Hematopoietic multipotent progenitor cell treated with erythropoietin and hydrocortisone succinate and interleukin-3 and kit ligand, for 17 days (in vitro differentiated cells): ENCODE data around the gene AMMECR1L.
"Not testable (repeated sequence)": the region's sequence is repeated elsewhere in the genome, so short reads cannot be mapped to it uniquely, and the experiment has no call there.

ENCODE experiments used
- DNase-seq: peaks from one replicate; pipeline ENCODE4 v3.0.0-alpha.2; 2015; ENCODE audit warnings: low spot score

The AMMECR1L gene

DNA sequence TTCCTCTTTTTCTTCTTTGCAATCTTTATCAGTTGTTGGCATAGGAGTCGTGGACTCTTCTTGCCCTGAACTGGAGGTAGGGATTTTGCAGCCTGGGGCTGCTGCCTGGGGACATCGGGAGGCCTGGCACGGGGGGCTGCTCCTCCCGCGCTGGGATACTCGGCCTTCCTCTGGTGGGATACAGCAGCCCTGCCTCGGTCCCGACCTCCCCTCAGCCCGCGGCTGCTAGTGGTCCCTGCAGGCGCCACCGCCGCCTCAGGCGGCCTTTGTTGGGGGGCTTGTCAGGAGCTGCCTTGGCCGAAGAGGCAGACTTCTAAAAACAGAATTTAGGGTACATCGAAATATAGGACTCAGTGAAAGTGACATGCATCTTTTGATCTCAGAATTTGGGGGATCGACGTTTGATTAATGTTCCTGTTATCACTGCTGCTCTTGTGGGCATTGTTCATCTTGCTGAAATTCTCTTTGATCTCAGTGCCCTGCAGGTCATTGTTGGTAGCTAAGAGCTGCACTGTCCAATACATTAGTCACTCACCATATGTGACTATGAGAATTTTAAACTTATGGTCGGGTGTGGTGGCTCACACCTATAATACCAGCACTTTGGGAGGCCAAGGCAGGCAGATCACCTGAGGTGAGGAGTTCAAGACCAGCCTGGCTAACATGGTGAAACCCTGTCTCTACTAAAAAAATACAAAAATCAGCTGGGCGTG lies 44.1 kb downstream of the AMMECR1L start:
- no peak for DNase-seq

DNA sequence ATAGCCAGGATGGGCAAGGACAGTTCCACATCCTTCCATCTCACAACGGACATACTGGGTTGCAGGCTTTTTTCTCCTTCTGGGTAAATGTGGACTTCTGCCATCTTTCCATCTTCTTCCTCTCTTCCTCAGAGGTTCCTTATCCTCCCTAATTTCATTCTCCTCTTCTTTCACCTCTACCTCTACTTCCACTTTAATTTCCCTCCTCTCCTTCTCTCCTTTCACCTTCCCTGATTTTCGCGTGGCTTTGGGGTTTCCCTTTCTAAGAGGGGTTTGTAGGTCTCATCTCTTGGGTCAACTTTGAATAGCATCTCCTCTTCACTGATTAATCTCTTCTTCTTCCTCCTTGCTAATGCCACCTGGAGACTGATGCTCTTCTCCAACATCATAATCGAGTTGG lies 44.9 kb downstream of the AMMECR1L start:
- DNase-seq = no peak

- no peak for DNase-seq
Measured at GRCh38 chr2:127834951-127835350, 50.8 kb downstream of the AMMECR1L start.

GRCh38 chr2:127829845-127830246 lies 55.9 kb downstream of the AMMECR1L start:
- no peak for DNase-seq

- not testable (repeated sequence) for DNase-seq
Measured at GRCh38 chr2:127826708-127827107, 59.0 kb downstream of the AMMECR1L start.

GRCh38 chr2:127826047-127826446 lies 59.7 kb downstream of the AMMECR1L start:
- DNase-seq = no peak

- no peak for DNase-seq
Measured at GRCh38 chr2:127820080-127820668, 65.6 kb downstream of the AMMECR1L start.

DNA sequence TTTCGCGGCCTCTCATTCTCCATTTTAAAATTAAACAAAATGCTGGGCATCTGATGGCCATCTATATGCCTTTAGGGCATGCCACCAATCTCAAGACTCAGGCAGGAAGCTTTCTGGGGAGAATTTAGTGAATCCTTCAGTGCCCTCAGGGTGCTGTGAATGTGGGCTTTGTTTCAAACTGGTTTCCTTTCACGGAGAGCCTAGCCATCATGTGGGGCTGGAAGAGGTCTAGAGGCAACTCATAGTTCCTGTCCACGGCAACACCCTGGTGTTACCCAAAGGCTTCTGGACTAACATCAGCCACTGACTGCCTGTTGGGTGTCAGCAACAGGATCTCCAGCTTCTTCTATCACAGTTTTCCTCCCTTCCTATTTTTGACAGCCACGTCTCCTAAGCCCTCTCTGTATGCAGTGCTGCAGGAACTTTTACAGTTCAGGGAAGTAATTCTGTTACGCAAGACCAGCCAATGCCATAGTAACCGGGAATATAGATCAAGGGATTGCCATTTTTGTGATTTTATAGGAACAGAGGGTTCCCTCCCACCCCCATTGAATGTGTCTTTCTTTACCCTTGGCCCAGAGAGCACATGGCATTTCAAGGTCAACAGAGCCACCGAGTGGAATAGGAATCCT lies 66.8 kb downstream of the AMMECR1L start:
- no peak for DNase-seq

DNA sequence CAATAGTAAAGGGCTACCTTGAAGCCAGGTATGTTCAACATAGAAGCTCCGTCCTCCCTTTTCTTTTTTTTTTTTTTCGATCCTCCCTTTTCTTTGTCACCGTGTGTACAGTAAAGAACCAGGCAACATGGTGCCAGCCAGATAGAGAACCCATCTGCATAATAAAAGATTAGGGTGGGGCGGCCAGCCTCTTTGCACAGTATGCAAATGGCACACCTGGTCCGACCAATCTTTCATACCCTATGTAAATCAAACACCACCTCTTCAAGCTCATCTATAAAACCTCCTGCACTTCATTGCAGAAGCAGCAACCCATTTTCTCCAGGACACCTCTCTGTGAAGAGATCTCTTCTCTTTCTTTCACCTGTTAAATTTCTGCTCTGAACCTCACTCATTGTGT lies 67.5 kb downstream of the AMMECR1L start:
- no peak for DNase-seq

- no peak for DNase-seq
Measured at GRCh38 chr2:127814677-127815076, 71.1 kb downstream of the AMMECR1L start.

GRCh38 chr2:127812441-127812840 lies 73.3 kb downstream of the AMMECR1L start:
- not testable (repeated sequence) for DNase-seq
